DOHH2 (cell line): ENCODE data around the gene OR52N2.

ENCODE experiments used
- CTCF ChIP-seq: fragments of 200-600 bp; sonication (generic); IDR thresholded peaks from one replicate; pipeline ENCODE4 v1.5.1; 2014; ENCODE audit warnings: antibody characterized with exemption, mild to moderate bottlenecking, low read depth, low read length; ENCODE audit not compliant: poor library complexity, severe bottlenecking
- EZH2phosphoT487 ChIP-seq: fragments of 200-600 bp; sonication (generic); IDR thresholded peaks from 2 replicates; pipeline ENCODE4 v1.6.1; 2017; ENCODE audit warnings: borderline replicate concordance, mild to moderate bottlenecking, antibody characterized with exemption, low read length, moderate library complexity, mixed read lengths

DNA sequence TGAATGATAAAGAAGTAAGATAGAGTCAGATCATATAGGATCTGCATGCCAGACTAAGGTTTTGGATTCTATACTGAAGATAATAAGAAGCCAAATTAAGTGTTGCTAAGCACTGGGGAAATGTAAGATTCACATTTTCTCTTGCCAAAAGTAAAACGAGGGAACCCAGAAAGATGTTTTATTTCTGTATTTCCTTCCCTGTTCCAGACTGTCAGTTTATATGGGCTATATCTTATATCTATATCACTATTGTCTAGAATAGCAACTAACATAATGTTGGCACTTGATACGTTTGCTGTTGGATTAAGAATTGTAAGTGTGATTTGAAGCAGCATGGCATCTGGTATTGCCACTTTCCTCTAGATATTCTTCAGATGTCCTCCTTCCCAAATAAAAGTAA is 24.7 kb downstream of the OR52N2 start:
- no peak for TF ChIP-seq CTCF
- TF ChIP-seq EZH2phosphoT487 = no peak
